Sigmoid colon (tissue), 7 donors: ENCODE measurements around the gene GABPB2. TPM values are rescaled to one million over a fixed set of nuclear protein-coding genes. Genes with fewer than 3 reads are reported as not detected.
A peak's percentile ranks its signal among the peaks of the same experiment; 100 is the strongest.

Experiments used
- DNase-seq: peaks from one replicate; pipeline ENCODE4 v3.0.0-alpha.2; 2019
- H3K27ac ChIP-seq, 4 donors: fragments of 200-600 bp; sonication (generic); one replicate each; pipeline ENCODE4 v1.5.1; 2016 to 2019; ENCODE audit warnings: mild to moderate bottlenecking in 1 of 4
- H3K27me3 ChIP-seq, 3 donors: fragments of 200-600 bp; sonication (generic); one replicate each; pipeline ENCODE4 v1.5.1; 2019; ENCODE audit warnings: mild to moderate bottlenecking in 1 of 3
- H3K36me3 ChIP-seq, 4 donors: fragments of 200-600 bp; sonication (generic); one replicate each; pipeline ENCODE4 v1.5.1; 2016 to 2019
- H3K4me1 ChIP-seq, 4 donors: fragments of 200-600 bp; sonication (generic); one replicate each; pipeline ENCODE4 v1.5.1; 2017 to 2019
- H3K4me3 ChIP-seq, 4 donors: fragments of 200-600 bp; sonication (generic); one replicate each; pipeline ENCODE4 v1.5.1; 2017 to 2019; ENCODE audit warnings: mild to moderate bottlenecking in 2 of 4, moderate library complexity in 1 of 4
- H3K9me3 ChIP-seq, 4 donors: fragments of 200-600 bp in 3 of 4; sonication (generic) in 3 of 4; one replicate each; pipeline versions ENCODE4 v1.5.1 to v1.6.1; 2013 to 2019
- EP300 ChIP-seq, 4 donors: sonication (generic); formaldehyde crosslinking; IDR thresholded peaks; one replicate each; pipeline ENCODE4 v1.6.1; 2017; ENCODE audit warnings: antibody characterized with exemption in 4 of 4
- POLR2A ChIP-seq, 2 donors: fragments of 450-650 bp; IDR thresholded peaks; one replicate each; pipeline ENCODE4 v1.6.1; 2016; ENCODE audit warnings: antibody characterized with exemption in 2 of 2, mild to moderate bottlenecking in 2 of 2, moderate library complexity in 2 of 2
- POLR2AphosphoS5 ChIP-seq, 4 donors: sonication (generic); formaldehyde crosslinking; IDR thresholded peaks; one replicate each; pipeline ENCODE4 v1.6.1; 2017; ENCODE audit warnings: antibody characterized with exemption in 4 of 4
- WGBS, 2 donors: extraction: QIAGEN DNeasy Blood & Tissue Kit; methylation state at CpG; one replicate each; pipeline ENCODE4 v1.1.7; 2013; 5-methylcytosine and 5-hydroxymethylcytosine counted together
- intact Hi-C: fragments of 100-400 bp; cut with DNase I; formaldehyde crosslinking; loops from one replicate; pipeline ENCODE4 v1.15.1; 2023
- polyA plus RNA-seq, 3 donors: library from polyadenylated mRNA; stranded (reverse); fragments of 200-250 nt; gene quantifications; one replicate each; pipeline ENCODE4 v1.2.3, GENCODE V29; 2013
- total RNA-seq, 4 donors: library from RNA; depleted of rRNA; stranded (reverse); fragments of >200 nt; gene quantifications; one replicate each; pipeline ENCODE4 v1.1.0, GENCODE V29; 2016
- TF ChIP-seq, protein P1 (sequence below), 4 experiments: fragments of 450-650 bp in 3 of 4; fragments of 200-600 bp in 1 of 4; IDR thresholded peaks; one replicate each; pipeline ENCODE4 v1.5.1; 2016 to 2019; ENCODE audit warnings: antibody characterized with exemption in 4 of 4, mild to moderate bottlenecking in 3 of 4, moderate library complexity in 2 of 4
- donor health status: healthy with polysubstance abuse.
- donor health status: Bipolar disorder and iron deficiency.
- donor health status: healthy.

Gene GABPB2
- total and polyA plus RNA-seq, 7 donors, result 3.6 to 27.0 (median 20.6) TPM

DNA sequence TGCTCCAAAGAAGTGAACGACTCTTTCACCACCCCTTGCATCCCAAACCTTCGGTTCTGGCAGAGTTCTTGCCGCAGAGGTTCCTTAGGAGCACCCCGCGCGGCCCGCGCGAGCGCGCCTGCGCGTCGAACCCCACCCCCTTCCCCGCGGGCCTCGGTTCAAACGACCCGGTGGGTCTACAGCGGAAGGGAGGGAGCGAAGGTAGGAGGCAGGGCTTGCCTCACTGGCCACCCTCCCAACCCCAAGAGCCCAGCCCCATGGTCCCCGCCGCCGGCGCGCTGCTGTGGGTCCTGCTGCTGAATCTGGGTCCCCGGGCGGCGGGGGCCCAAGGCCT lies 23.0 kb upstream of the GABPB2 start, which contains the start of gene C1orf56:
C1orf56 (plus strand) TSS at position 161 of the 334 bp plus-strand sequence; CDS start at position 258, 97 bp downstream.
- Histone ChIP-seq H3K36me3 (peaks cover 3 to 21% (median 11%) of the 10 kb centered on the region in 4 donors), H3K9me3 (no peaks in the 10 kb centered on the region), H3K27me3 (no peaks in the 10 kb centered on the region), H3K27ac (peak within 1 kb of the TSS; percentile 89 to 96 (median 92)), H3K4me3 (peak within 1 kb of the TSS; percentile 50 to 87 (median 70)), H3K4me1 (peaks cover 0 to 29% (median 18%) of the 10 kb centered on the region in 4 donors)
- intact Hi-C loops, result loop anchor here (5.0 kb wide), 1 partner anchor 70 kb away; no protein-coding TSS in a partner anchor
- 0% methylated on average over 29 of the region's 29 CpGs for WGBS, 2 donors
- TF ChIP-seq POLR2A (IDR thresholded peaks at IDR 0.05) (peak; percentile 39 to 61), POLR2AphosphoS5 (IDR thresholded peaks at IDR 0.05) (peak; percentile 83 to 90 (median 90))
- TF ChIP-seq, protein P1, sequence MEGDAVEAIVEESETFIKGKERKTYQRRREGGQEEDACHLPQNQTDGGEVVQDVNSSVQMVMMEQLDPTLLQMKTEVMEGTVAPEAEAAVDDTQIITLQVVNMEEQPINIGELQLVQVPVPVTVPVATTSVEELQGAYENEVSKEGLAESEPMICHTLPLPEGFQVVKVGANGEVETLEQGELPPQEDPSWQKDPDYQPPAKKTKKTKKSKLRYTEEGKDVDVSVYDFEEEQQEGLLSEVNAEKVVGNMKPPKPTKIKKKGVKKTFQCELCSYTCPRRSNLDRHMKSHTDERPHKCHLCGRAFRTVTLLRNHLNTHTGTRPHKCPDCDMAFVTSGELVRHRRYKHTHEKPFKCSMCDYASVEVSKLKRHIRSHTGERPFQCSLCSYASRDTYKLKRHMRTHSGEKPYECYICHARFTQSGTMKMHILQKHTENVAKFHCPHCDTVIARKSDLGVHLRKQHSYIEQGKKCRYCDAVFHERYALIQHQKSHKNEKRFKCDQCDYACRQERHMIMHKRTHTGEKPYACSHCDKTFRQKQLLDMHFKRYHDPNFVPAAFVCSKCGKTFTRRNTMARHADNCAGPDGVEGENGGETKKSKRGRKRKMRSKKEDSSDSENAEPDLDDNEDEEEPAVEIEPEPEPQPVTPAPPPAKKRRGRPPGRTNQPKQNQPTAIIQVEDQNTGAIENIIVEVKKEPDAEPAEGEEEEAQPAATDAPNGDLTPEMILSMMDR (IDR thresholded peaks at IDR 0.05), result no peak
- peak; percentile 91 for DNase-seq

DNA sequence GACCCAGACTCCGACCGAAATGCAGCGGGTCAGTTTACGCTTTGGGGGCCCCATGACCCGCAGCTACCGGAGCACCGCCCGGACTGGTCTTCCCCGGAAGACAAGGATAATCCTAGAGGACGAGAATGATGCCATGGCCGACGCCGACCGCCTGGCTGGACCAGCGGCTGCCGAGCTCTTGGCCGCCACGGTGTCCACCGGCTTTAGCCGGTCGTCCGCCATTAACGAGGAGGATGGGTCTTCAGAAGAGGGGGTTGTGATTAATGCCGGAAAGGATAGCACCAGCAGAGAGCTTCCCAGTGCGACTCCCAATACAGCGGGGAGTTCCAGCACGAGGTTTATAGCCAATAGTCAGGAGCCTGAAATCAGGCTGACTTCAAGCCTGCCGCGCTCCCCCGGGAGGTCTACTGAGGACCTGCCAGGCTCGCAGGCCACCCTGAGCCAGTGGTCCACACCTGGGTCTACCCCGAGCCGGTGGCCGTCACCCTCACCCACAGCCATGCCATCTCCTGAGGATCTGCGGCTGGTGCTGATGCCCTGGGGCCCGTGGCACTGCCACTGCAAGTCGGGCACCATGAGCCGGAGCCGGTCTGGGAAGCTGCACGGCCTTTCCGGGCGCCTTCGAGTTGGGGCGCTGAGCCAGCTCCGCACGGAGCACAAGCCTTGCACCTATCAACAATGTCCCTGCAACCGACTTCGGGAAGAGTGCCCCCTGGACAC lies 22.5 kb upstream of the GABPB2 start:
- TF ChIP-seq, protein P1 (IDR thresholded peaks at IDR 0.05), result no peak
- TF ChIP-seq EP300 (IDR thresholded peaks at IDR 0.05), result no peak
- TF ChIP-seq POLR2AphosphoS5 (IDR thresholded peaks at IDR 0.05), result peak; percentile 33 to 67 (median 56)
- TF ChIP-seq POLR2A (IDR thresholded peaks at IDR 0.05), result peak; percentile 2 to 4
- intact Hi-C loops, result loop anchor here (5.0 kb wide), 1 partner anchor 71 kb away; no protein-coding TSS in a partner anchor
- Histone ChIP-seq H3K27ac (peak overlapping the region; percentile 89 to 96 (median 92)), H3K36me3 (peaks cover 8 to 26% (median 16%) of the 10 kb centered on the region in 4 donors), H3K4me1 (peaks cover 0 to 29% (median 18%) of the 10 kb centered on the region in 4 donors), H3K4me3 (peak overlapping the region; percentile 50 to 87 (median 70)), H3K9me3 (no peaks in the 10 kb centered on the region), H3K27me3 (no peaks in the 10 kb centered on the region)
- WGBS, 2 donors, result 0 to 1% methylated on average over 48 of the region's 48 CpGs
- peak; percentile 89 for DNase-seq

DNA sequence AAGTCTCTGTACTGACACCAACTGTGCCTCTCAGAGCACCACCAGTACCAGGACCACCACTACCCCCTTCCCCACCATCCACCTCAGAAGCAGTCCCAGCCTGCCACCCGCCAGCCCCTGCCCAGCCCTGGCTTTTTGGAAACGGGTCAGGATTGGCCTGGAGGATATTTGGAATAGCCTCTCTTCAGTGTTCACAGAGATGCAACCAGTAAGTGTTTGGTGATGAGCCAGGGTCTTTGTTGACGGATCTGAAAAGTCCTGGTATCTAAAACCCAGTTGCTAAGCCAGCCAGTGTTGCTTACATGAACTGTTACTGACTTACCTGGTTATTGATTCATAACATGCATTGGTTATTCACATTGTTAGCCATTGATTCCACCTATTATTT lies 21.9 kb upstream of the GABPB2 start:
- intact Hi-C loops, result loop anchor here (5.0 kb wide), 1 partner anchor 71 kb away; no protein-coding TSS in a partner anchor
- Histone ChIP-seq H3K27ac (peak overlapping the region; percentile 89 to 96 (median 92)), H3K4me3 (peak overlapping the region; percentile 50 to 87 (median 70)), H3K27me3 (no peaks in the 10 kb centered on the region), H3K36me3 (peaks cover 14 to 31% (median 22%) of the 10 kb centered on the region in 4 donors), H3K9me3 (no peaks in the 10 kb centered on the region), H3K4me1 (peaks cover 0 to 29% (median 18%) of the 10 kb centered on the region in 4 donors)
- DNase-seq, result no peak
- TF ChIP-seq POLR2A (IDR thresholded peaks at IDR 0.05), result no peak
- TF ChIP-seq, protein P1 (IDR thresholded peaks at IDR 0.05), result peak in 3 of 4 experiments; percentile 42 to 57 (median 47)
- WGBS, 2 donors, result 28 to 41% methylated on average over 3 of the region's 3 CpGs

DNA sequence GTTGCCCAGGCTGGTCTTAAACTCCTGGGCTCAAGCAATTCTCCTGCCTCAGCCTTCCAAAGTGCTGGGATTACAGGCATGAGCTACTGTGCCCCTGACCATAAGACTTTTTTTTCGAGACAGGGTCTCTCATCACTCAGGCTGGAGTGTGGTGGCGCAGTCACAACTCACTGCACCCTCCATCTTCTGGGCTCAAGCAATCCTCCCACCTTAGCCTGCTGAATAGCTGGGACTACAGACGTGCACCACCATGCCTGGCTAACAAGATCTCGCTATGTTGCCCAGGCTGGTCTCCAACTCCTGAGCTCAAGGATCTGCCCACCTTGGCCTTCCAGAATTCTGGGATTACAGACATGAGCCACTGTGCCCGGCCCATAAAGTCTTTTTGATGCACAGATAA lies 21.1 kb upstream of the GABPB2 start:
- Histone ChIP-seq H3K4me3 (no peak overlapping the region), H3K4me1 (peaks cover 0 to 29% (median 18%) of the 10 kb centered on the region in 4 donors), H3K9me3 (no peaks in the 10 kb centered on the region), H3K27me3 (no peaks in the 10 kb centered on the region), H3K36me3 (peaks cover 22 to 40% (median 30%) of the 10 kb centered on the region in 4 donors), H3K27ac (peak overlapping the region in 1 of 4 donors; percentile 21)
- TF ChIP-seq POLR2AphosphoS5 (IDR thresholded peaks at IDR 0.05), result peak in 2 of 4 donors; percentile 18 to 23
- no peak for TF ChIP-seq EP300 (IDR thresholded peaks at IDR 0.05)
- intact Hi-C loops, result loop anchor here (5.0 kb wide), 1 partner anchor 72 kb away; no protein-coding TSS in a partner anchor
- WGBS, 2 donors, result 93 to 94% methylated on average over 5 of the region's 5 CpGs
- DNase-seq, result no peak

DNA sequence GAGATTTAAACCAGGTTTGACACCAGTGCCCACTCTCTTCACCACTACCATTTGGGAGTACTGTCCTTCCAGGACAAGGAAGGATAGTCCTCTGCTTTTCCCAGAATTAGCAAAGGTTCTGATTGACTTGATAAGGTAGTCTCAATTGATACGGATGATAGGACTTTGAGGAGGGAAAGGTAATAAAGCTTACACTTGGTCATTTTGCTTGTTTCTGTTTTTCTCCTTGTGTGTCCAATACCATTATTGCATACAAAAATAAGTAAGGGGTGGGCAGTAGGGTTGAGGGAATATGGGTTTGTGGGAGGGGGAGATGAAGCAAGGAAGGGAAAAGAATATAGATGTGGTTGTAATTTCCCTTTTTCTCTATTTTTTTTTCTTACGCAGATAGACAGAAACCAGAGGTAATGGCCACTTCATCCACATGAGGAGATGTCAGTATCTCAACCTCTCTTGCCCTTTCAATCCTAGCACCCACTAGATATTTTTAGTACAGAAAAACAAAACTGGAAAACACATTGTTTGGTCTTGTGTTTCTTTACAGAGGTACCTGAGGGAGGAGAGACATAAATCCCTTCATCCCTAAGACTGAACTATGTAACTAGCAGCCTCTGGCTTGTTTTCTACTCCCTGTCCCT lies 20.4 kb upstream of the GABPB2 start:
- H3K9me3 ChIP-seq, result no peaks in the 10 kb centered on the region
- intact Hi-C loops, result no loop called here
- H3K4me1 ChIP-seq, result peaks cover 0 to 29% (median 19%) of the 10 kb centered on the region in 4 donors
- no peak overlapping the region for H3K4me3 ChIP-seq
- TF ChIP-seq POLR2AphosphoS5 (IDR thresholded peaks at IDR 0.05), result no peak
- DNase-seq, result no peak
- no peaks in the 10 kb centered on the region for H3K27me3 ChIP-seq
- H3K36me3 ChIP-seq, result peaks cover 28 to 47% (median 37%) of the 10 kb centered on the region in 4 donors
- 90 to 94% methylated on average over 2 of the region's 2 CpGs for WGBS, 2 donors
- peak overlapping the region in 1 of 4 donors; percentile 21 for H3K27ac ChIP-seq
